Psoas muscle (tissue), 8 donors: ENCODE measurements around the gene NPIPB2. TPM values are rescaled to one million over a fixed set of nuclear protein-coding genes. Genes with fewer than 3 reads are reported as not detected.
A peak's percentile ranks its signal among the peaks of the same experiment; 100 is the strongest.

Experiments used
- ATAC-seq, 4 donors: fragments of 200-7000 bp; cut with Tn5 transposase; one replicate each; pipeline ENCODE4 v1.9.1; 2020; ENCODE audit warnings: moderate library complexity in 3 of 4, mild to moderate bottlenecking in 2 of 4
- DNase-seq, 2 donors: peaks; one replicate each; pipeline ENCODE4 v3.0.0-alpha.2; 2020
- H3K27ac ChIP-seq: fragments of 200-600 bp; one replicate; pipeline ENCODE4 v1.8.0; 2022
- H3K27me3 ChIP-seq, 3 donors: fragments of 200-600 bp in 1 of 3; one replicate each; pipeline versions ENCODE4 v1.6.1 to v1.8.0; 2013 to 2022; ENCODE audit warnings: low read length in 2 of 3, mild to moderate bottlenecking in 2 of 3, moderate library complexity in 1 of 3; ENCODE audit not compliant: insufficient read depth in 3 of 3
- H3K36me3 ChIP-seq, 2 donors: fragments of 200-600 bp in 1 of 2; one replicate each; pipeline versions ENCODE4 v1.6.1 to v1.8.0; 2013 to 2022; ENCODE audit warnings: low read depth in 1 of 2, mild to moderate bottlenecking in 1 of 2, moderate library complexity in 1 of 2; ENCODE audit not compliant: insufficient read depth in 1 of 2
- H3K4me1 ChIP-seq: fragments of 200-600 bp; one replicate; pipeline ENCODE4 v1.8.0; 2022
- H3K4me3 ChIP-seq: fragments of 200-600 bp; one replicate; pipeline ENCODE4 v1.8.0; 2022; ENCODE audit warnings: mild to moderate bottlenecking
- H3K9me3 ChIP-seq: fragments of 200-600 bp; one replicate; pipeline ENCODE4 v1.8.0; 2022
- CTCF ChIP-seq: fragments of 200-600 bp; IDR thresholded peaks from one replicate; pipeline ENCODE4 v1.8.0; 2022; ENCODE audit warnings: antibody characterized with exemption
- WGBS, 3 donors: extraction: QIAGEN DNeasy Blood & Tissue Kit; methylation state at CpG; one replicate each; pipeline versions ENCODE4 v1.1.6 to v1.1.7; 2013; 5-methylcytosine and 5-hydroxymethylcytosine counted together
- intact Hi-C, 2 donors: fragments of 100-400 bp; cut with DNase I; formaldehyde crosslinking; loops; one replicate each; pipeline versions ENCODE4 v1.11.0 to v1.14.2; 2022
- polyA plus RNA-seq, 3 donors: library from polyadenylated mRNA; stranded (reverse); fragments of 200-250 nt; gene quantifications; one replicate each; pipeline ENCODE4 v1.2.3, GENCODE V29; 2013
- total RNA-seq, 4 donors: library from RNA; stranded (reverse); fragmentation: NEBNext Ultra II Directional in 2 of 4; extraction: Animal tissue kit (Norgen Biotek cat#: 25700) in 2 of 4; gene quantifications; one replicate each; pipeline versions ENCODE4 v1.2.1 to v1.2.4, GENCODE V29; 2021 to 2023
- donor health status: healthy with polysubstance abuse.
- donor health status: DM: no; HTN: no; CAD: no; lungs with moderate emphysema.
- donor health status: Bipolar disorder and iron deficiency.
- donor health status: healthy.
- donor health status: DM: yes; HTN: yes; CAD: no.
- donor health status: DM: no; HTN: no; CAD: no.
- donor health status: DM: no; HTN: no; CAD: no.
- donor health status: DM: yes; HTN: yes; CAD: no.

Gene NPIPB2
- total and polyA plus RNA-seq, 7 donors, result 1.7 to 5.6 (median 2.7) TPM; not detected in 2

GRCh38 chr16:11980136-11980844 is 38.4 kb upstream of the NPIPB2 start:
- intact Hi-C loops, result no loop called here
- no peaks in the 10 kb centered on the region for H3K36me3 ChIP-seq
- ATAC-seq (no peak), DNase-seq (no peak)
- H3K27me3 ChIP-seq, result no peaks in the 10 kb centered on the region
- no peak overlapping the region for H3K4me3 ChIP-seq
- H3K9me3 ChIP-seq, result no peaks in the 10 kb centered on the region
- H3K4me1 ChIP-seq, result peaks cover 17% of the 10 kb centered on the region
- no peak for TF ChIP-seq CTCF
- H3K27ac ChIP-seq, result no peak overlapping the region
- 82 to 87% (median 83%) methylated on average over 5 of the region's 5 CpGs for WGBS, 3 donors

DNA sequence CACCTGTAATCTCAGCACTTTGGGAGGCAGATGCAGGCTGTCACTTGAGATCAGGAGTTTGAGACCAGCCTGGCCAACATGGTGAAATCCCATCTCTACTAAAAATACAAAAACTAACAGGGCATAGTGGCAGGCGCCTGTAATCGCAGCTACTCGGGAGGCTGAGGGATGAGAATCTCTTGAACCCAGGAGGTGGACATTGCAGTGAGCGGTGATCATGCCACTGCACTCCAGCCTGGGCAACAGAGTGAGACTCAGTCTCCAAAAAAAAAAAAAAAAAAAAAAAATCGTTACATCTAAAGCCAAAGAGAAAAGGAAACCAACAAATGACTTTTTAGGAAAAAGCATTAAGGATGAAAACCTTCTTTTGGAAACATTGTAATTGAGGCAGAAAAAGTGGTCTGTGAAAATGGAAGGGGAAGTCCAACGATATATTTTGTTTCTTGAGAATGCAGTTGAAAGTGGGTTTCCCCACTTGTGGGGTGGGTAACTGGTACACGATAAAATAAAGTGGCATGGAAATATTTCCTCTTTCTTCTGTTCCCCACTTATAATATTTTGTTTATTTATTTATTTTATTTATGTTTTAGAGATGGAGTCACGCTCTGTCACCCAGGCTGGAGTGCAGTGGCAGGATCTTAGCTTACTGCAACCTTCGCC is 37.3 kb upstream of the NPIPB2 start:
- intact Hi-C loops, result loop anchor here in 1 of 2 donors (5.0 kb wide), 1 partner anchor 83 kb away; no protein-coding TSS in a partner anchor
- H3K4me1 ChIP-seq, result peaks cover 12% of the 10 kb centered on the region
- H3K9me3 ChIP-seq, result no peaks in the 10 kb centered on the region
- no peaks in the 10 kb centered on the region for H3K27me3 ChIP-seq
- TF ChIP-seq CTCF, result no peak
- no peak for DNase-seq
- no peak overlapping the region for H3K27ac ChIP-seq
- ATAC-seq, result no peak
- no peak overlapping the region for H3K4me3 ChIP-seq
- WGBS, 3 donors, result 72 to 88% (median 82%) methylated on average over 9 of the region's 9 CpGs
- H3K36me3 ChIP-seq, result no peaks in the 10 kb centered on the region

- 73 to 93% (median 78%) methylated on average over 2 of the region's 2 CpGs for WGBS, 3 donors
- Histone ChIP-seq H3K36me3 (peaks cover 0 to 5% of the 10 kb centered on the region in 2 donors), H3K4me3 (peak overlapping the region; percentile 80), H3K27me3 (no peaks in the 10 kb centered on the region), H3K27ac (peak overlapping the region; percentile 80), H3K4me1 (peaks cover 12% of the 10 kb centered on the region), H3K9me3 (no peaks in the 10 kb centered on the region)
- TF ChIP-seq CTCF, result no peak
- intact Hi-C loops, result loop anchor here in 1 of 2 donors (5.0 kb wide), 1 partner anchor 84 kb away; no protein-coding TSS in a partner anchor
- ATAC-seq, result no peak
- DNase-seq, result no peak
Measured at GRCh38 chr16:11978080-11978479, 36.2 kb upstream of the NPIPB2 start.

DNA sequence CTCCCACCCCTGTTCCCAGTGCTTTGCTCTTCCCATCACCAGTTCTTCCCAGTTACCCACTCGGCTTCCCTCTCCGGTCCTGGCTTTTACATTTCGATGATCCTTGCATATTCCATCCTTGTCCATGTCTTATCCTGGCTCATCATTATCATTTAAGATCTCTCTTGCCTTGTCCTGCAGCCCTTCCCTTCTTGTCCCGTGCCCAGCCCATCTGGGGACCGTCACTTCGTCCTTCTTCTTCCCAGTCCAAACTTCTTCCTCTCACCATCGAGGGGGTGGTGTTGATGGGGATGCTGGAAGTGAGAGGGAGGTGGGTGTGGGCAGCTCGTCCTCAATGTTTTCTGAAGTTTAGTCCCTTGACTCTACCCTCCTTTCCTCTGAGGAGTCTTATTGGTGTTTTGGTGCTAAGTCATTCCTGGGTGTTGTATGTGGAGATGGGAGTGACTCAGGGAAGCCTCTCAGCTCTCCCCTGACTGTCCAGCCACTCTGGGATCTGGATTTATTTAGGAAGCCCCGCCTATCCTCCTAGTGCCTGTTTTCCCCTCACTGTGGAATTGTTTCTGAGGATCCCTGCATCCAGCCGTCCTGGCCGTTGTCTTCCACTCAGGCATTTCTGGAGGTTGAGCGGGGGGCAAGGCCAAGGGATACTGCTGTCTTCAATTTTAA is 35.7 kb upstream of the NPIPB2 start:
- intact Hi-C loops, result loop anchor here in 1 of 2 donors (2.0 to 5.0 kb wide), 2 partner anchors 63 to 85 kb away; partner anchors contain the start of gene GSPT1
- peaks cover 0 to 5% of the 10 kb centered on the region in 2 donors for H3K36me3 ChIP-seq
- peak overlapping the region; percentile 80 for H3K27ac ChIP-seq
- WGBS, 3 donors, result 13 to 17% (median 15%) methylated on average over 12 of the region's 12 CpGs
- peak overlapping the region; percentile 80 for H3K4me3 ChIP-seq
- peaks cover 12% of the 10 kb centered on the region for H3K4me1 ChIP-seq
- H3K9me3 ChIP-seq, result no peaks in the 10 kb centered on the region
- ATAC-seq (peak in 2 of 4 donors; percentile 35 to 54), DNase-seq (peak in 1 of 2 donors; percentile 28)
- no peaks in the 10 kb centered on the region for H3K27me3 ChIP-seq
- TF ChIP-seq CTCF, result no peak
